HepG2 (cell line): Measurements from ENCODE around the gene ERRFI1. TPM values are rescaled to one million over a fixed set of nuclear protein-coding genes. Genes with fewer than 3 reads are reported as not detected.

Experiments used
- ARNT ChIP-seq: fragments of 450-650 bp; IDR thresholded peaks from 2 replicates; pipeline ENCODE4 v1.6.1; 2017
- FOSL2 ChIP-seq: sonication (generic); formaldehyde crosslinking; IDR thresholded peaks from 2 replicates; pipeline ENCODE4 v1.4.0; 2020; ENCODE audit warnings: missing genetic modification reagents
- HOXA3 ChIP-seq: sonication (generic); formaldehyde crosslinking; IDR thresholded peaks from 2 replicates; pipeline ENCODE4 v1.5.0; 2020; ENCODE audit warnings: missing genetic modification reagents
- JARID2 ChIP-seq: sonication (generic); formaldehyde crosslinking; IDR thresholded peaks from 2 replicates; pipeline ENCODE4 v1.8.1; 2023; ENCODE audit warnings: missing genetic modification reagents, inconsistent platforms; ENCODE audit not compliant: insufficient replicate concordance
- KAT8 ChIP-seq: IDR thresholded peaks from 2 replicates; pipeline ENCODE4 v1.6.1; 2016; ENCODE audit warnings: missing genetic modification reagents, missing compliant biosample characterization
- MAZ ChIP-seq, 2 experiments: sonication (generic) in 1 of 2; formaldehyde crosslinking in 1 of 2; IDR thresholded peaks; 2 replicates each; pipeline versions ENCODE4 v1.5.0 to v1.6.1; 2012 to 2020; ENCODE audit warnings: low read depth in 2 of 2, mild to moderate bottlenecking in 2 of 2, borderline replicate concordance in 1 of 2, improper control_type of control experiment in 1 of 2, low read length in 1 of 2, missing genetic modification reagents in 1 of 2, moderate library complexity in 1 of 2
- NFIC ChIP-seq: IDR thresholded peaks from 2 replicates; pipeline ENCODE4 v1.6.1; 2012; ENCODE audit warnings: mild to moderate bottlenecking, low read length, inconsistent platforms
- NR2F6 ChIP-seq, 2 experiments: IDR thresholded peaks; 2 replicates each; pipeline ENCODE4 v1.6.1; 2016; ENCODE audit warnings: antibody characterized with exemption in 1 of 2, mild to moderate bottlenecking in 1 of 2
- PLRG1 ChIP-seq: fragments of 450-650 bp; conservative IDR thresholded peaks from 2 replicates; pipeline ENCODE4 v1.6.1; 2016
- REL ChIP-seq: sonication (generic); formaldehyde crosslinking; conservative IDR thresholded peaks from 2 replicates; pipeline ENCODE4 v1.8.0; 2022; ENCODE audit warnings: mild to moderate bottlenecking, missing genetic modification reagents, moderate library complexity
- RXRA ChIP-seq: sonication (generic); formaldehyde crosslinking; IDR thresholded peaks from 2 replicates; pipeline ENCODE4 v1.5.1; 2020; ENCODE audit warnings: missing genetic modification reagents
- SKI ChIP-seq: fragments of 450-650 bp; IDR thresholded peaks from one replicate; pipeline ENCODE4 v1.6.1; 2018; ENCODE audit warnings: mild to moderate bottlenecking; ENCODE audit not compliant: partially characterized antibody
- TMF1 ChIP-seq: sonication (generic); formaldehyde crosslinking; IDR thresholded peaks from 2 replicates; pipeline ENCODE4 v1.8.1; 2022; ENCODE audit warnings: low read depth, missing genetic modification reagents
- ZBTB37 ChIP-seq: sonication (generic); formaldehyde crosslinking; IDR thresholded peaks from 2 replicates; pipeline ENCODE4 v1.4.0; 2020; ENCODE audit warnings: mild to moderate bottlenecking, missing genetic modification reagents
- ZBTB42 ChIP-seq: sonication (generic); formaldehyde crosslinking; IDR thresholded peaks from 2 replicates; pipeline ENCODE4 v1.5.0; 2020; ENCODE audit warnings: mild to moderate bottlenecking, missing genetic modification reagents
- ZNF274 ChIP-seq: sonication (generic); formaldehyde crosslinking; IDR thresholded peaks from 2 replicates; pipeline ENCODE4 v1.5.1; 2020; ENCODE audit warnings: mild to moderate bottlenecking, missing genetic modification reagents
- ZNF333 ChIP-seq: sonication (generic); formaldehyde crosslinking; IDR thresholded peaks from 2 replicates; pipeline ENCODE4 v1.4.0; 2020; ENCODE audit warnings: mild to moderate bottlenecking, missing genetic modification reagents, borderline replicate concordance
- ZNF713 ChIP-seq: sonication (generic); formaldehyde crosslinking; IDR thresholded peaks from 2 replicates; pipeline ENCODE4 v1.4.0; 2020; ENCODE audit warnings: mild to moderate bottlenecking, missing genetic modification reagents
- ZNF83 ChIP-seq: sonication (generic); formaldehyde crosslinking; IDR thresholded peaks from 2 replicates; pipeline ENCODE4 v1.4.0; 2020; ENCODE audit warnings: missing genetic modification reagents, mild to moderate bottlenecking, borderline replicate concordance
- polyA plus RNA-seq, 8 experiments: library from polyadenylated mRNA; depleted of rRNA in 3 of 8; stranded (reverse) in 7 of 8; unstranded in 1 of 8; fragments of >200 nt; fragmentation: Illumina TruSeq in 4 of 8; extraction: Trizol in 4 of 8; gene quantifications; 2 replicates each; pipeline versions ENCODE4 v1.2.1 to v1.2.3, GENCODE V29; 2011 to 2016; ENCODE audit warnings: low read depth in 4 of 8, missing spikeins in 1 of 8, mixed read lengths in 1 of 8; ENCODE audit not compliant: insufficient read depth in 1 of 8
- total RNA-seq, 5 experiments: library from RNA; depleted of rRNA; stranded (reverse); fragments of >200 nt; fragmentation: Illumina TruSeq; extraction: Trizol; gene quantifications; 2 replicates each; pipeline ENCODE4 v1.2.3, GENCODE V29; 2016; ENCODE audit warnings: low read depth in 1 of 5
- TF ChIP-seq, protein P1 (sequence below): sonication (generic); formaldehyde crosslinking; IDR thresholded peaks from 2 replicates; pipeline ENCODE4 v1.4.0; 2020; ENCODE audit warnings: missing genetic modification reagents
- TF ChIP-seq, protein P2 (sequence below): sonication (generic); formaldehyde crosslinking; IDR thresholded peaks from 2 replicates; pipeline ENCODE4 v1.4.0; 2020; ENCODE audit warnings: mild to moderate bottlenecking, missing genetic modification reagents
- TF ChIP-seq, protein P3 (sequence below): fragments of 450-650 bp; IDR thresholded peaks from 2 replicates; pipeline ENCODE4 v1.6.1; 2016

The ERRFI1 gene
- total and polyA plus RNA-seq, 2 of the 13 experiments (the other 11 are each of a cell fraction or from before 2014, with no cell fraction given) = 84.4 to 753 TPM

GRCh38 chr1:8009043-8010002 is 16.8 kb downstream of the ERRFI1 start (continued):
- TF ChIP-seq ZBTB37 (CRISPR knock-in tag) (no peak), SKI (no peak), ZNF274 (CRISPR knock-in tag) (no peak), REL (CRISPR knock-in tag) (no peak), NFIC (0 out of 2 replicates have a peak, but pooled peaks have one; percentile 31), RXRA (CRISPR knock-in tag) (no peak), ZNF333 (CRISPR knock-in tag) (no peak), ZBTB42 (CRISPR knock-in tag) (no peak), FOSL2 (CRISPR knock-in tag) (no peak), ARNT (no peak), JARID2 (CRISPR knock-in tag) (no peak), TMF1 (CRISPR knock-in tag) (no peak), HOXA3 (no peak), NR2F6 (IDR thresholded peaks at IDR 0.05) (no peak), NR2F6 (CRISPR knock-in tag; IDR thresholded peaks at IDR 0.05) (peak; percentile 18; the same call in 1 of the 2 replicates), ZNF713 (CRISPR knock-in tag) (no peak), PLRG1 (no peak), MAZ (IDR thresholded peaks at IDR 0.05; ENCODE audit: borderline replicate concordance, low read depth, low read length) (no peak), MAZ (CRISPR knock-in tag; IDR thresholded peaks at IDR 0.05; ENCODE audit: low read depth) (no peak), KAT8 (CRISPR knock-in tag) (no peak), ZNF83 (CRISPR knock-in tag) (no peak)
- TF ChIP-seq, protein P1, sequence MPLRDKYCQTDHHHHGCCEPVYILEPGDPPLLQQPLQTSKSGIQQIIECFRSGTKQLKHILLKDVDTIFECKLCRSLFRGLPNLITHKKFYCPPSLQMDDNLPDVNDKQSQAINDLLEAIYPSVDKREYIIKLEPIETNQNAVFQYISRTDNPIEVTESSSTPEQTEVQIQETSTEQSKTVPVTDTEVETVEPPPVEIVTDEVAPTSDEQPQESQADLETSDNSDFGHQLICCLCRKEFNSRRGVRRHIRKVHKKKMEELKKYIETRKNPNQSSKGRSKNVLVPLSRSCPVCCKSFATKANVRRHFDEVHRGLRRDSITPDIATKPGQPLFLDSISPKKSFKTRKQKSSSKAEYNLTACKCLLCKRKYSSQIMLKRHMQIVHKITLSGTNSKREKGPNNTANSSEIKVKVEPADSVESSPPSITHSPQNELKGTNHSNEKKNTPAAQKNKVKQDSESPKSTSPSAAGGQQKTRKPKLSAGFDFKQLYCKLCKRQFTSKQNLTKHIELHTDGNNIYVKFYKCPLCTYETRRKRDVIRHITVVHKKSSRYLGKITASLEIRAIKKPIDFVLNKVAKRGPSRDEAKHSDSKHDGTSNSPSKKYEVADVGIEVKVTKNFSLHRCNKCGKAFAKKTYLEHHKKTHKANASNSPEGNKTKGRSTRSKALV = 0 out of 2 replicates have a peak, but pooled peaks have one; percentile 2
- TF ChIP-seq, protein P2, sequence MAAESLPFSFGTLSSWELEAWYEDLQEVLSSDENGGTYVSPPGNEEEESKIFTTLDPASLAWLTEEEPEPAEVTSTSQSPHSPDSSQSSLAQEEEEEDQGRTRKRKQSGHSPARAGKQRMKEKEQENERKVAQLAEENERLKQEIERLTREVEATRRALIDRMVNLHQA = no peak
- TF ChIP-seq, protein P3, sequence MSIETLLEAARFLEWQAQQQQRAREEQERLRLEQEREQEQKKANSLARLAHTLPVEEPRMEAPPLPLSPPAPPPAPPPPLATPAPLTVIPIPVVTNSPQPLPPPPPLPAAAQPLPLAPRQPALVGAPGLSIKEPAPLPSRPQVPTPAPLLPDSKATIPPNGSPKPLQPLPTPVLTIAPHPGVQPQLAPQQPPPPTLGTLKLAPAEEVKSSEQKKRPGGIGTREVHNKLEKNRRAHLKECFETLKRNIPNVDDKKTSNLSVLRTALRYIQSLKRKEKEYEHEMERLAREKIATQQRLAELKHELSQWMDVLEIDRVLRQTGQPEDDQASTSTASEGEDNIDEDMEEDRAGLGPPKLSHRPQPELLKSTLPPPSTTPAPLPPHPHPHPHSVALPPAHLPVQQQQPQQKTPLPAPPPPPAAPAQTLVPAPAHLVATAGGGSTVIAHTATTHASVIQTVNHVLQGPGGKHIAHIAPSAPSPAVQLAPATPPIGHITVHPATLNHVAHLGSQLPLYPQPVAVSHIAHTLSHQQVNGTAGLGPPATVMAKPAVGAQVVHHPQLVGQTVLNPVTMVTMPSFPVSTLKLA = no peak
